ENCODE measurements around the gene DYTN.

DYTN gene

DNA sequence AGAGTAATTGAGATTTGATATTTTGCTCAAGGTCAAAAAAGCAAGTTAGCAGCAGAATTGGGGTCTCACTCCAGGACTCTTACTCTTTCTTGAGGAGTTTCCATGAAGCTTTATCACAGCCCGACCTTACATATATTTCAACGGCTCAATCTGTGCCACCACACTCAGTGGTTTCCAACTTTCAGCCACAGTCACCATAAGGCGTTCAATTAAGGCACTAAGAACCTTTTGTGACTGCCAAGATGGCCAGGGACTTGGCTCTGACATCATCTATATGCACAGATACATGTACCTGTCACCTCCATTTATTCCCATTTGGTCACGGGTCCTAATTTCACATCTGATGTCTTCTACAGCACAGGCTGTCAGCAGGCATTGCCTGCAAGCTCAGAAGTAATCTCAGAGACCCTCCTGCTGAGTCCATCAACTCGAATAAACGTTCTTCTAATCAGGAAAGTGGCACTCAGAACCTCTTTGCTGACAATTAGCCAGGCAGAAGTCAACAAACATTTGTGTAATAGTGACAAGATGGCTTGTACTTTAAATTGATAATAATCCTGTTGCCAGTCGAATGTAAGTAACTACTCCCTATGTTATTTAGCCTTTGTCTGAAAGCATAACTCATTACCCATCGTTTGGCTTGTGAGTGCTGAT is 16.1 kb downstream of the DYTN start:
- no peak for DNase-seq (ENCODE audit: extremely low read depth in 1 of 2, low read depth in 1 of 2)

DNA sequence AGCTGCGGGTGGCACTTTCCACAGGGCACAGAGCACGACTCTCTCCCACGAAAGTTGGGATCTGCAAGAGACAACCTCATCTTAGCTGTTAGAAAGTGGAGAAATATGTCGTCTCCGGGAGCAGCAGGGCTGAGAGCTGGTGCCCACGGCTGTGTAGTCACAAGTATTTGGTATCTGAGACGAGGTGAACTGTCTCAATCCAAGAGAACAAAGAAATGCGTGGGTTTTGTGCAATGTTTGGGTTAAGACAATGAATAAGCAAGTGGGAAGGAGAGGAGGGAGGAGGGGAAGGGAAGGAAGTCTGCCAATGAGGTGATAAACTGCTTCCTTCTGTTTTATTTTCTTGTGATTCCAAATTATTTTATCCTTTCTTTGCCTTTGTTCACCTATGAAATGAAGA is 18.0 kb downstream of the DYTN start:
- no peak for DNase-seq (ENCODE audit: extremely low read depth in 1 of 2, low read depth in 1 of 2)

GRCh38 chr2:206698811-206699210 is 19.4 kb downstream of the DYTN start:
- no peak for DNase-seq (ENCODE audit: extremely low read depth in 1 of 2, low read depth in 1 of 2)

DNA sequence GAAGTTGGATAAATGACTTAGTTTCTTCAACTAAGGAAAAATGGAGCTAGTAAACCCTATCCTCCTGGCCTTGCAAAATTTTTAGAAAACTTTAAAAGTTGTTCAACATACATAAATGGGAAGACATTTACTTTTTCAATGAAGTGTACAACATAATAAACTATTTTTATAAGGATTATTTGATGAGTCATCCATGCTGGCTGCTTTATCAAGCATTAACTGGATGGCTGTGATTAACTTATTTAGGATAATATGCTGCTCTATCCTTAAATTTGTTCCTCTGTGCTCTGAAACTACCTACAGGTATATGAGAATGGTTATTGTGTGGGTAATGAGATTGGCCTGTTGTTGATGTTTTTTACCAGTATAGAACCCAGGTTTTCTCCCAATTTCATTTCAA is 21.3 kb downstream of the DYTN start:
- DNase-seq (ENCODE audit: extremely low read depth in 1 of 2, low read depth in 1 of 2), result no peak

DNA sequence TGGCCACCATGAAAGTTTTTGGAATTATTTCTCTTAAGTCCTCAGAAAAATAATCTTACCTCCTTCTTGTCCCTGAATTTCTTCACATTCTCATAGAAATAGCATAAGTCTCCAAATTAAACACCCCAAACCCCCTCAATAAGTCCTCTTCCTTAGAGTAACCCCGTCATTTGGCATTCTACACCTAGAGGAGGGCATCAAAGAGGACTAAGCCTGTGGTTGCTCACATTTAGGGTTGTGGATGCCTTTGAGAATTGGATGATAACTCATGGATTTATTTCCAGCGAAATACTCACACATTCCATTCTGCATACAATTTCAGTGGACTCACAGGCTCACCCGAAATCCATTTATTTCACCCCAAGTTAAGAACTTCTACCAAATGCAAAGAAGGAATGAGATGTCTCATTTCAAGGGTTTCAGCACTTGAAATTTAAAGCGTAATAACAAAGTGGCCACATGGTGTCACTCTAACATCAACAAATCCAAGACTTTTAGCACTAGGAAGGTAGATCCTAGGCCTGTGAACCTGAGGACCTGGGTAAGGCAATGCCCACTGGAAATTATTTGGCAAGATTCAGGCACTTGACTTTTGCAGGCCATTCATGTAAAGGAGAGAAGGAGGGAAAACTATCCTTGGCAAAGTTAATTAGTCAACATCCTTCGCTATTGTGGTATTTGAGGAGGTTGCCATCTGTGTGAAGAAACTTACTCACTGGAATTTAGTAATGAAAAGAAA is 24.6 kb downstream of the DYTN start:
- DNase-seq (ENCODE audit: extremely low read depth in 1 of 2, low read depth in 1 of 2), result no peak

DNA sequence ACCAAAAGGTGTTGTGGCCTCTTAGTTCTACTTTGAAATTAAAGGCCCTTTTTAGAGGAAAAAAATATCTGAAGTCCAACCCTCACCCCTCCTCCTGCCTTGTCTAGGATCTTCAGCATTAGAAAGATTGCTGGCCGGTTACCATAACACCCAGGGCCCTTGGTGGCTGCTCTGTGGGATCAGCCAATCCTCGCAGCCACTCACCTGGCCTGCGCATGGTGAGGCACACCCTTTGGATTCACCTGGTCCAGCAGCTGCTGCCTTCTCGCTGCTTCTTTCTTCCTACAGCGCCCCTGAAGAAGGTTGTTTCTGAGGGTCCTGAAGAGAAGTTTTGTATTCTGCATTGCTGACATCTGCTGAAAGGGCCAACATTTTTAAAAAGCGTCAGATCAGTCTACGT is 25.2 kb downstream of the DYTN start:
- DNase-seq (ENCODE audit: extremely low read depth in 1 of 2, low read depth in 1 of 2), result no peak

GRCh38 chr2:206688990-206689389 is 29.2 kb downstream of the DYTN start:
- DNase-seq (ENCODE audit: extremely low read depth in 1 of 2, low read depth in 1 of 2), result no peak

DNA sequence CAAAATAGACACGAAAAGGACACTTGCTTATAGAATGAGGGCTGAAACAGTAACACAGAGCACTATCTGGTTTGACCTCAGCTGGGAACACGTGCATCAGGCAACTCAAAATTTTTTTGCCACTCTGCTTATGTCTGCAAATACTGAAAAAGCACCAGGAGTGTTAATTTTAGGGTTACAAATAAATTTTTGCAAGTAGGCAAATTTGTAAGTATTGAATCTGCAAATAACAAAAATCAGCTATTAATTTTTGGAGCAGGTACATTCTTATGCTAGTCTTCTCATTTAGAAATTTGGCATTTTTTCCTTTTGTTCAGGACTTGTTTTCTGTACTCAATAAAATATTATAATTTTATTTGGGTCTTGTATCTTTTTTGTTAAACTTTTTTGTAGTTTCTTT is 29.7 kb downstream of the DYTN start:
- DNase-seq (ENCODE audit: extremely low read depth in 1 of 2, low read depth in 1 of 2), result no peak

DNA sequence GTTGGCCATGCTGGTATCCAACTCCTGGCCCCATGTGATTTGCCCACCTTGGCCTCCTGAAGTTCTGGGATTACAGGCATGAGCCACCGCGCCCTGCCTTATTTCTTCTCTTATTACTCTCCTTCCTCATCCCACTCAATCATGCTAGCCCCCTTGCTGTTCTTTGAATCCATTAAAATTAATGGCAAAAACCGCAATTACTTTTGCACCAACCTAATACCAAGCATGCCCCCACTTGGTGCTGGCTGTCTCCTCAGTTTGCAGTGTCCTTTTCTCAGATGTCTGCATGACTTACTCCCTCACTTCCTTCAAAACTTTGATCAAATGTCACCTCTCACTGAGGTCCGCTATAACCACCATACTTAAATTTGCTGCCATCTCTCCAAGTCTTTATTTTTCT is 34.6 kb downstream of the DYTN start:
- DNase-seq (ENCODE audit: extremely low read depth in 1 of 2, low read depth in 1 of 2), result no peak

- no peak for DNase-seq (ENCODE audit: extremely low read depth in 1 of 2, low read depth in 1 of 2)
Measured at GRCh38 chr2:206670531-206671319, 47.5 kb downstream of the DYTN start.

- no peak for DNase-seq (ENCODE audit: extremely low read depth in 1 of 2, low read depth in 1 of 2)
Measured at GRCh38 chr2:206665251-206665650, 52.9 kb downstream of the DYTN start.

DNA sequence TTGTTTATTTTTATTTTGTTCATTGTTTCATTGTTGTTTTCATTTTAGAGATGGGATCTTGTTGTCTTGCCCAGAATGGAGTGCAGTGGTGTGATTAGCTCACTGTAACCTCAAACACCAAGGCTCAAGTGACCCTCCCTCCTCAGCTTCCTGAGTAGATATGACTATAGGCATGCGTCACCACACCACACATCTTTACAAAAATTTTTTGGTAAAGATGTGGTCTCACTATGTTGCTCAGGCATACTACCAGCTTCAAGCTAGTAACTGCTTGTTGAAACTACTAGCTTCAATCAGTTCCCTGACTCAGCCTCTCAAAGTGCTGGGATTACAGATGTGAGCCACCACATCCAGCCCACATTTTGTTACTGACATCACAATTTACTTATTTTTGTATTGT is 61.1 kb downstream of the DYTN start:
- DNase-seq (ENCODE audit: extremely low read depth in 1 of 2, low read depth in 1 of 2), result no peak

DNA sequence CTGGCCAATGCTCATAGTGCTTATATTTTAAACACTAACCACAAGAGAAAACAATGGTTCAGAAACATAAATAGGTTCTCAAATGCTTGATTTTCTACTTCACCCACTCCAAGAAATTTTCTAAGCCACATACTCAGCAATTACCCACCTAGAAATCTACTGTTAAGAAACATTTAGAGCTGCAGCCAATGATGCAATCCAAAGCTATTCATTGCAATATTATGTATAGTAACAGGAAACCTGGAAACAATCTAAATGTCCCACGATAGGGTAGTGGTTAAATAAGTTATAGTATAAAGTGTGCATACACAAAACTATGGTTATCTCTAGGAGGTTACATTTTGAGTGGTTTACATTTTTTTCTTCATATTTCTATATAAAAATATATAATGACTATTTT is 70.2 kb downstream of the DYTN start:
- no peak for DNase-seq (ENCODE audit: extremely low read depth in 1 of 2, low read depth in 1 of 2)

- no peak for DNase-seq (ENCODE audit: extremely low read depth in 1 of 2, low read depth in 1 of 2)
Measured at GRCh38 chr2:206642075-206643025, 75.8 kb downstream of the DYTN start, which contains the start of gene FAM237A. Gene FAM237A (plus strand): TSS chr2:206642487. CDS start chr2:206644237, 1,750 bp downstream.

DNA sequence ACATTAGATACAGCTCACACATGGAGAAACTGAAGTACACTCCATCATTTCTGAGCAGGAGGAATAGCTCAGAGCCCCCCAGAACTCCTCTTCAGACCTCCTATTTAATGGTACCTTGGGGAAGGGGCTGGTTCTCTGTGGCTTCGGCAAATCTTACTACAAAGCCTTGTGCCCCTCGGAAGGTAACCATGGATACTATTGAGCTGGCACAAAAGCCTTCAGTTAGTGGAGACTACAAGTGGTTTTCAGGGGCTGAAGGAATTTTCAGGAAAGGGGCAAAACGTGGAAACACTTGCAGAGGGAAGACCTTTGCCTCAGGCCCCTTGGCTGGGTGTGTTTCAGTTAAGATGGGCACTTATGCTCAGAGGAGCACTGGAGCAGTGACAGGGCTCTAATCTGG is 77.0 kb downstream of the DYTN start:
- no peak for DNase-seq (ENCODE audit: extremely low read depth in 1 of 2, low read depth in 1 of 2)

GRCh38 chr2:206639636-206640035 is 78.6 kb downstream of the DYTN start:
- DNase-seq (ENCODE audit: extremely low read depth in 1 of 2, low read depth in 1 of 2), result no peak

- DNase-seq (ENCODE audit: extremely low read depth in 1 of 2, low read depth in 1 of 2), result no peak
Measured at GRCh38 chr2:206635015-206635414, 83.2 kb downstream of the DYTN start.

GRCh38 chr2:206631340-206631739 is 86.9 kb downstream of the DYTN start:
- no peak for DNase-seq (ENCODE audit: extremely low read depth in 1 of 2, low read depth in 1 of 2)

DNA sequence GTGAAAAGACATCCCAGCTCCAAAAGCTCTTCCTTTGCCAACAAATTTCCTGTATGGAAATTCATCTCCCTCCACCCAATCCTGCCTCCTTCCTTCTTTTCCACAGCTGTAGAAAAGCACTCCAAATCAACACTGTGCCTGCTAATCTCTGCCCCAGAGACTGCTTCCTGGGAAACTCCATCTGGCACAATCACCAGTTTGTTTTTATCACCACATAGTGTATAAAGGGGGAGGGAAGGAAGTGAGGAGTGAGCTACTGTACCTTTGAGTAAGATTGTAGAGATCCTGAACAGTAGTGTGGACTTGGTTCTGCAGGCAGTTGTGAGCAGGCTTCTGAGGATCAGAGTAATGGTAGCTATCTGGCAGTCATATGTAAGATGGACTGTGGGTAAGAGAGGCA is 90.6 kb downstream of the DYTN start:
- no peak for DNase-seq (ENCODE audit: extremely low read depth in 1 of 2, low read depth in 1 of 2)

DNA sequence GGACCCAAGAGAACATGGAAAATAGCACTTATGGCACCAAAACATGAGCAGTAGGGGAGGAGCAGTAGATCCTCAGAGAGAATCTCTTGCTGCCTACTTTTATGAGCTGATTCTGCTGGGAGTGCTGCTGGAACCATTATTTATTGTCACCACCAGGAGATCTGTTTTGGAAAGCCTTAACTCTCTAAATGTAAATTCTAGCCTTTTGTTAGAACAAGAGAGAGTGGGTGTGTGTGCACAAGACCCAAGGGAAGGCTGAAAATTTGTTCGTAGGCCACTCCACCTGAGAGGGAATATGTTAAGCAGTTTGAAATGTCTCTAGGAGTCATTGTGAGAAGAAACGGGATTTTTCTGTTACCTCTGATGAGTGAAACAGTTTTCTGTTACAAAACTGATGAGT is 92.1 kb downstream of the DYTN start:
- DNase-seq (ENCODE audit: extremely low read depth in 1 of 2, low read depth in 1 of 2), result no peak

- DNase-seq (ENCODE audit: extremely low read depth in 1 of 2, low read depth in 1 of 2), result no peak
Measured at GRCh38 chr2:206619011-206619410, 99.2 kb downstream of the DYTN start.
